ENCODE results near the gene GALNT17.

- TF ChIP-seq CTCF (optimal IDR thresholded peaks at IDR 0.05 in 1 of 3, IDR thresholded peaks at IDR 0.05 in 1 of 3, conservative IDR thresholded peaks at IDR 0.05 in 1 of 3; ENCODE audit: extremely low read depth in 1 of 3, insufficient read depth in 2 of 3, low read length in 3 of 3) (no peak), EZH2 (IDR thresholded peaks at IDR 0.05; ENCODE audit: low read length) (no peak)
Measured at GRCh38 chr7:71409550-71410157, 277.7 kb downstream of the GALNT17 start.
